HG02623 (cell line): Measurements from ENCODE around the gene USP19.

ENCODE experiments used
- ATAC-seq: cut with Tn5 transposase; IDR thresholded peaks from one replicate; pipeline ENCODE4 v1.9.1; 2021; ENCODE audit warnings: moderate library complexity; ENCODE audit not compliant: unreplicated experiment

The USP19 gene

GRCh38 chr3:49134471-49135265 is 14.0 kb upstream of the USP19 start:
- no peak for ATAC-seq

GRCh38 chr3:49133226-49133951 is 12.8 kb upstream of the USP19 start:
- no peak for ATAC-seq

- no peak for ATAC-seq
Measured at GRCh38 chr3:49132437-49133225, 12.0 kb upstream of the USP19 start, which contains the start of gene LAMB2. LAMB2 (minus strand) TSS chr3:49133050; CDS start chr3:49132867, 183 bp downstream.

DNA sequence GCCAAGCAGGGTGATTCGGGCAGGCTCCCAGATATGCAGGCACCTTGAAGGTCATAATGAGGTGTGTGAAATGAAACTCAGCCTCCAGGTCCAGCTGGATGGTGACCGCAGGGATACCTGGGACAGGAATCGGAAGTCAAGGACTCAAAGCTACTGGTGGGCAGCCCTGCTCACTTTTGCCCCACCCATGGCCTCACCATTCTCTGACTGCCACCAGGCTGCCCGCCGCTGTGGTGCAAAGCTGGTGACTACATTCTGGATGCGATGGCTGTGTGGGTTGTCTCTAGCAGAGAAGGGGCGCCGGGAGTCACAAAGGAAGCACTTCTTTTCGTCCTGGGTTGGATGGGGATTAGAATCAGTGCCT is 11.4 kb upstream of the USP19 start:
- no peak for ATAC-seq

DNA sequence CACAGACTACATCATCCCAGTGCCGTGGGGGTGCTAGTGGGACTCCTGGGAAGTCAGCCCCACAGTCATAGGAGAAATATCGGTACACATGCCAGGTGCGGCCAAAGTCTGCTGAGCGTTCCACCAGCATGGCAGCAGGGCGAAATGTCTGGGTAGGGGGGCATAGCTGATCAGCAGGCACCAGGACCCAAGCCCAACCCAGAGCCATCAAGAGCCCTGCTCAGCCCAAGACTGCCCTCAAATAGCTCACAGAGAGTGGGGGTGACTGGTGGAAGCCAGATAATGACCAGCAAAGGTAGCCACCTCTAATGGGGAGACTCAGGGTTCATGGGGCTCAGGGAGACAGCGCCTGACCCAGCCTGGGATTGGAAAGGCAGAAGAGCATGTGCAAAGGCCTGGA is 11.0 kb upstream of the USP19 start:
- no peak for ATAC-seq

DNA sequence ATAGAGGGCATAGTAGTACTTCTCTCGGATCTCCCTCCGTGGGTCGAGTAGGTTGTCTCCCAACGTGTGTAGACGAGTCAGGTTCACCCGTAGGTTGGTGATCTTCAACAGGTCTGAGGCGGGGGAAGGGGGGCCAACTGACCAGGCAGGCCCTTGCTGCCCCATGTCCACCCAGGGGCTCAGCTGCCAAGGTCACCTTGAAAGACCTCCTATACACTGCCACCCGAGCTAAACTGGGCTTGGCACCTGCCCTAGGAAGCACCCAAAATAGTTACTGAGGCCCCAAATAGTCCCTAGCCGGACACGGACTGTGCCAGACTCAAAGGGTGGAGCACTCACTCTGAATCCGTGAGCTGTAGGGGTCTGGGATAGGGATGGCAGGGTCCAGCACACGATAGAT is 10.4 kb upstream of the USP19 start:
- no peak for ATAC-seq

DNA sequence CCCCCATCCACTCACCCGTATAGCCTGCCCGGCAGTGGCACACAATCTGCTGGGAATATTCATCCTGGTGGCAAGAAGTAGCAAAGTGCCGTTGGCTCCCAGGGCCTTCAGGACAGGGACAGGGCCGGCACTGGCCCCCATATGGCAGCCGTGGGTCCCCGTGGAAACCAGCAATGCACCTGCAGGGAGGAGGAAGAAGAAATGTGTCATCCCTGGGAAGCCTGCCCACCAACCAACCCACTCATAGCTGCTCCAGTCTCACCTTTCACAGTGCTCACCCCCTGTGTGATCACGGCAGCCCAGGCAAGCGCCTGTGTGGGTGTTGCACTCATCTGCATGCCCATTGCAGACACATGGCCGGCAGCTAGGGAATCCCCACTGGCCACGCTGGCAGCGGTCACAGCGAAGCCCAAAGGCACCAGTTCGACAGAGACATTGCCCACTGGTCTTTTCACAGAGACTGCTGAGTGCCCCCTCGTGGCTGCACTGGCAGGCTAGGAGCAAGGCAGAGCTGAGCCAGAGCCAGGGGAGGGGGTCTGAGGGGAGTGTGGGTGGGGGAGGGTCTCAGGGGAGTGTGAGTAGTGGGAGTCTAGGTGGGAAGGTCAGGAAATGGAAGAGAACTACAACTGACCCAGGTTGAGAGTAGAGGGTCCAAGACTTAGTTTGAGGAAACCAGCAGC is 4.5 kb upstream of the USP19 start:
- ATAC-seq: no peak

DNA sequence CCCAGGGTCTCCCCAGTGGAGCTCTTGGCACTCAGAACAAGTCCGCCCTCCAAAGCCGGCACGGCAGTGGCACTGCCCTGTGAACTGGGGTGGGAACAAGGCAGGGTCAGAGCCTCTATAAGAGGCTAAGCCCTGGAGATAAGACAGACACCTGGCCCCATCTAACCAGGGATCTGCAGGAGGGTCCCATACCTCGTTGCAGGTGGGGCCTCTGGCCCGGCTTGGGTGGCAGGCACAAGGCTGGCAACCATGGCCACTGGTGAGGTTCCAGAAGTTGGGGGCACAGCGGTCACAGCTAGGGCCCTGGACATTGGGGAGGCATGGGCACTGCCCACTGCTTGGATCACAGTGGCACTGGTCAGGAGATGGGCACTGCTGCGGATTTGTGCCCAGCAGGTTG is 3.6 kb upstream of the USP19 start:
- no peak for ATAC-seq

- no peak for ATAC-seq
Measured at GRCh38 chr3:49123687-49124086, 3.1 kb upstream of the USP19 start.

DNA sequence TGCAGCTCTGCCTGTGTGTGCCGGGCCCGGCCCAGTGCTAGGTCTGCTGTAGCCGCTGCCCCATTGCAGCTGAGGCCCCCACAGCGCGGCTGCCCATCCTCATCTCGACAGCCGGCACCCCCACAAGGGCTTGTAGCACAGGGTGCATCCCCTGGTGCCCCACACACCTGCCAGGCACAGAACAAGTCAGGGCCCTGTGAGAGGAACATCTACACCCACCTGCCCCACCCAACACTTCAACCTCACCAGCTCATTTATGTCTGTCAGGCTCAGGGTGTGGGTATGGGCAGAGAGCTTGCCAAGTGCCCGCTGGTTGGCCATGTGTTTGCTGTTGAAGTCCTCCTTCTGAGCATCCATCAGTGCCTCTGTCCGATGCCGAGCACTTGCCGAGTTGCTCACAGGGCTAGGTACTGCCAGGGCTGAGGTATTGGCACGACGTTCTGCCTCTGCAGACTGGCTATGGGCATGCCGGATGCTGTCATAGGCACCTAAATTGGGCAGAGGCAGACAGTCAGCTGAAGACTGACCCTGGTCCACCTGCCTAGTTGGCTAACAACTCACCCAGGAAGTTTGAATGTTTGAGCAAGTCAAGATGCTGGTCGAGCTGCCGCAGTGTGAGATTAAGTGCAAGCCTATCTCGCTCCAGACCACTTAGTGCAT is 2.4 kb upstream of the USP19 start:
- ATAC-seq: no peak

- no peak for ATAC-seq
Measured at GRCh38 chr3:49122451-49122850, 1.8 kb upstream of the USP19 start.

DNA sequence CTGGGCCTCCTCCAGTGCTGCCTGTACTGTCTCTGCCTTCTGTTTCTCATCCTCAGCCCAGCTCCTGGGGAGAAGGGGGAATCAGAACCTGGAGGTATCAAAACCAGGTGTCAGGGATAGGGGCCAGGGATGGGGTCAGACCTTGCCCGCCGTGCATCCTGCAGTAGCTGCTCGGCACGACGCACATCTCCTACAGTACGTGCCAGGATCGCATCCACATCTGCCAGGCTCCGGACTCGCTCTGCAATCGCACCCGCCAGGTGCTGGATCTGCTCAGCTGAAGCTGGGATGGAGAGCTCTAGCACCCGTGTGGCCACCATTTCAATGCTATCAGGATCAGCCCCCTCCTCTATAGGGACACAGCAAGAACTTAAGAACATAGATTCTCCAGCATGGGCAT is 1.4 kb upstream of the USP19 start:
- no peak for ATAC-seq

GRCh38 chr3:49121132-49121736 is 611 bp upstream of the USP19 start:
- ATAC-seq: no peak

GRCh38 chr3:49120096-49120437 is 556 bp downstream of the USP19 start:
- ATAC-seq: no peak

DNA sequence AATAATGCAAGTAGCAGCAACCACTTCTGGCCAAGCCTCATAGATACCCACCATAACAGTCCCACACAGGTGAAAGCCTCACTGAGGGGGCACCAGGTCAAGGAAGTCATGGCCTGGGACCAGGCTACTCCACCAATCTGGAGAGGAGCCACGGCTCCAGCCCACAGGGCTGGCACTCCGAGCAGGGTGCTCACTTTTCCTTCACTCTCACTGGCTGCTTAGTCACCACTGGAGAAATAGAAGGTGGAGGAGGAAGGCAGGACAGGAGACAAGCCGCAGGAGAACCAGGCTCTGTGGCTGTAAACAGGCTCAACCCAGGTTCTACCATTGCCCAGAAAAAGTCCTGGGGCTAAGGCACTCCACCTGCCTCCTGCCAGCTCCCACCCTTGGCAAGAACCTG is 1.2 kb downstream of the USP19 start:
- ATAC-seq: no peak

DNA sequence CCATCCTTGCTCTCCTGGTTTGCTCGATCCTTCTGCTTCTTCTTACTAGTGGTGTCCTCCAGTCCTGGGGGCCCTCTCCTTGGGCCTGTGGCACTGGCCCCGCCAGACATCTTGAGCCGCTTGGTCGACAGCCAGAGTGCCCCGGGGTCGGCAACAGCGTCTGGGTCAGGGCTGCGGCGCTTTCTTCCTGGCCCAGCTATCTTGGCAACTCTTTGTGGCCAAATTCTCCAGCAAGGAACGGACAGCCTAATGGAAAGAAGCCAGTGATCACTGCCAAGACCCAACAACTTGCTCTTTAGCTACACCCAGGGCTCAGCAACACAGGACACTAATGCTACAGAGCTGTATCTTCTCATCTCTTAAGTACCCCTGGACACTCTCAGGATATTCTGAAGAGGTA is 1.6 kb downstream of the USP19 start:
- no peak for ATAC-seq

GRCh38 chr3:49112262-49112661 is 8.4 kb downstream of the USP19 start:
- ATAC-seq: no peak

GRCh38 chr3:49111347-49111746 is 9.3 kb downstream of the USP19 start:
- ATAC-seq: no peak

DNA sequence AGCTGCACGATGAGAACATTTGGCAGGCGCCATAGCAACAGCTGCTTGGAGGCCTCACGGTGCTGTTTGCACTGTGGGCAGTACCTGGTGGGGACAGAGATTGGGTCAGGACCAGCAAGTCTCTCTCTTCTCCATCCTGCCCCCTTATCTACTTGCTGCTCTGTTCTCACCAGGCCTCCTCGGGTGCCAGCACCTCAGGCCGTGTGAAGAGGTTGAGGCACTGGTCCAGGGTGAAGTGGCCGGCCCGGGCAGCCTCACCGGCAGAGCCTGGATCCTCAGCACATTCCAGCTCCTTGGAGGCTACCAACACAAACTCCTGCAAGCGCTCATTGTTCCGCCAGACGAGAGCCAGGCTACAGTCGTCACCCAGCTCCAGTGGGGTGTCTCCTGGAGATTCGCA is 9.8 kb downstream of the USP19 start:
- ATAC-seq: no peak

DNA sequence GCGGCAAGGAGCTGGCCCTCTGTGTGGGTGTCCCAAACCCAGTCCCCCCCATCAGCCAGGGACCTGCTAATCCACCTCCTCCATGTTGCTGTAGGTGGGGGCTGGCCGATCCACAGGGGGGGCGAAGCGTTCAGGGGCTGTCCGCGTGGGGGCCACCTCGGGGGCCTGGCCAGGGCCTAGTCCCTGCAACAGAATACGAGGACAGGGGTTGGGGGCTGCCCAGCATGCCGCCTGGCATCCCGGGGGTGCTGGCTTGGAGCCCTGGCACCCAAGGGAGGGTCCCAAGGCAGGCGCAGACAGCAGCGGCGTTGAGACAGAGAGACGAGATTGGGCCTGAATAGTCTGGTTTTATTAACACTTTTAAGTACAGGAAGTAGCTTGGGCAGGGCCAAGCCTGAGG is 12.3 kb downstream of the USP19 start:
- ATAC-seq: no peak
